Keratinocyte (primary cell): ENCODE measurements around the gene KCNQ2.
A peak's percentile ranks its signal among the peaks of the same experiment; 100 is the strongest.

Source experiments
- EZH2 ChIP-seq: IDR thresholded peaks from one replicate; pipeline ENCODE4 v1.6.1; 2012; ENCODE audit warnings: inconsistent platforms, mild to moderate bottlenecking, low read length, moderate library complexity
- TF ChIP-seq, protein P1 (sequence below), 3 experiments: IDR thresholded peaks in 1 of 3; conservative IDR thresholded peaks in 1 of 3; optimal IDR thresholded peaks in 1 of 3; 2 replicates in 2 of 3; 3 replicates in 1 of 3; pipeline versions ENCODE3 to v1.5.1; 2011; ENCODE audit warnings: low read length in 3 of 3, mild to moderate bottlenecking in 3 of 3, moderate library complexity in 2 of 3, control low read depth in 1 of 3, inconsistent platforms in 1 of 3; ENCODE audit not compliant: insufficient read depth in 2 of 3; ENCODE audit errors: extremely low read depth in 1 of 3

DNA sequence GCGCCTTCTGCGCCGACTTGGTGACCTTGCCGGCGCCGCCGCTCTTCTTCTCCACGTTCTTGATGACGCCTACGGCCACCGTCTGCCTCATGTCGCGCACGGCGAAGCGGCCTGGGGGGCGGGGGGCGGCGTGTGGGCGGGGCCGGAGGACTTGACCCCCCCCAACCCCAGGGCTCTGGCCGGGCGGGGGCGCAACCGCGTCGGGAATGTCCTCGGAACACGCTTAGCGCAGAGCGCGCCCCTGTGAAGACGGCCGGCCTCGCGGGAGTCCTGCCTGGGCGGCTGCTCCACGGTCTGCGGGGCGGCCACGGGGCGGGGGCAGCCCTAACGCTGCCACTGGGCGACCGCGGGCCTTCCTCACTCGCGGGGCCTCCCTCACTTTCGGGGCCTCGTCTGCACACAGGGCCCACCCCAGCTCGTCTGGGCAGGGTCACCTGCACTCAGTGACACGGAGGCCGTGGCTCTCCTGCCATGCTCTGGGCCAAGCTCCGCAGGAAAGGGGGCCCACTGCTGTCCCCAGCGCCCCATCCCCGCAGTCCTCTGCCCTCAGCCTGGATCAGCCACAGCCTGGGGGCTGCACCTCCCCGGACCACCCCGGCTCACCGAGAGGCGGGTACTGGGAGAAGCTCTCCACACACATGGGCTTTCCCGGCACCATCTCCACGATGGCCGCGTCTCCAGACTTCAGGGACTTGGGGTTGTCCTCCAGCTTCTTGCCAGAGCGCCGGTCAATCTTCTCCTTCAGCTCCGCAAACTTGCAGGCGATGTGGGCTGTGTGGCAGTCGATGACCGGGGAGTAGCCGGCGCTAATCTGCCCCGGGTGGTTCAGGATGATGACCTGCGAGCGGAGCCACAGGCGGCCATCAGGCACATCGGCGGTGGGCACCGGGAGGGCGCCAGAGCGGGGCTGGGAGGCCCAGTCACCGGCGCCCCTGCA lies 16.1 kb upstream of the KCNQ2 start:
- TF ChIP-seq, protein P1, sequence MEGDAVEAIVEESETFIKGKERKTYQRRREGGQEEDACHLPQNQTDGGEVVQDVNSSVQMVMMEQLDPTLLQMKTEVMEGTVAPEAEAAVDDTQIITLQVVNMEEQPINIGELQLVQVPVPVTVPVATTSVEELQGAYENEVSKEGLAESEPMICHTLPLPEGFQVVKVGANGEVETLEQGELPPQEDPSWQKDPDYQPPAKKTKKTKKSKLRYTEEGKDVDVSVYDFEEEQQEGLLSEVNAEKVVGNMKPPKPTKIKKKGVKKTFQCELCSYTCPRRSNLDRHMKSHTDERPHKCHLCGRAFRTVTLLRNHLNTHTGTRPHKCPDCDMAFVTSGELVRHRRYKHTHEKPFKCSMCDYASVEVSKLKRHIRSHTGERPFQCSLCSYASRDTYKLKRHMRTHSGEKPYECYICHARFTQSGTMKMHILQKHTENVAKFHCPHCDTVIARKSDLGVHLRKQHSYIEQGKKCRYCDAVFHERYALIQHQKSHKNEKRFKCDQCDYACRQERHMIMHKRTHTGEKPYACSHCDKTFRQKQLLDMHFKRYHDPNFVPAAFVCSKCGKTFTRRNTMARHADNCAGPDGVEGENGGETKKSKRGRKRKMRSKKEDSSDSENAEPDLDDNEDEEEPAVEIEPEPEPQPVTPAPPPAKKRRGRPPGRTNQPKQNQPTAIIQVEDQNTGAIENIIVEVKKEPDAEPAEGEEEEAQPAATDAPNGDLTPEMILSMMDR (optimal IDR thresholded peaks at IDR 0.05 in 1 of 3, IDR thresholded peaks at IDR 0.05 in 1 of 3, conservative IDR thresholded peaks at IDR 0.05 in 1 of 3; ENCODE audit: extremely low read depth in 1 of 3, insufficient read depth in 2 of 3, low read length in 3 of 3) = no peak
- TF ChIP-seq EZH2 = peak; percentile 35
